Measurements from ENCODE around the gene ANKRD33B. TPM values are rescaled to one million over a fixed set of nuclear protein-coding genes. Genes with fewer than 3 reads are reported as not detected.

ANKRD33B gene
- total RNA-seq, 4 donors from 2014 or later = 4.4 to 17.2 (median 5.9) TPM

GRCh38 chr5:10685115-10685521 is 121.2 kb downstream of the ANKRD33B start:
- H3K27ac ChIP-seq = no peak overlapping the region
- H3K36me3 ChIP-seq = peaks cover 0 to 40% of the 10 kb centered on the region in 2 donors
- ATAC-seq = no peak
- no peaks in the 10 kb centered on the region for H3K27me3 ChIP-seq
- H3K4me1 ChIP-seq = no peaks in the 10 kb centered on the region
- WGBS, 2 donors (ENCODE audit: low coverage in 1 of 2) = 61% methylated on average over 3 of the region's 6 CpGs; no CpG with 5 or more reads in 1 of the 2 donors
- no peak overlapping the region for H3K4me3 ChIP-seq
- TF ChIP-seq CTCF (IDR thresholded peaks at IDR 0.05) = no peak
- TF ChIP-seq EP300 (IDR thresholded peaks at IDR 0.05) = no peak
- no peak for TF ChIP-seq POLR2AphosphoS5 (IDR thresholded peaks at IDR 0.05)
- no peak for TF ChIP-seq POLR2A (IDR thresholded peaks at IDR 0.05)
- no peaks in the 10 kb centered on the region for H3K9me3 ChIP-seq

GRCh38 chr5:10686890-10687289 is 123.0 kb downstream of the ANKRD33B start:
- 85 to 93% methylated on average over 2 of the region's 2 CpGs for WGBS, 2 donors (ENCODE audit: low coverage in 1 of 2)
- H3K36me3 ChIP-seq = peaks cover 0 to 23% of the 10 kb centered on the region in 2 donors
- H3K9me3 ChIP-seq = no peaks in the 10 kb centered on the region
- H3K27me3 ChIP-seq = no peaks in the 10 kb centered on the region
- no peak for ATAC-seq
- H3K27ac ChIP-seq = no peak overlapping the region
- no peaks in the 10 kb centered on the region for H3K4me1 ChIP-seq
- no peak overlapping the region for H3K4me3 ChIP-seq
- TF ChIP-seq POLR2AphosphoS5 (IDR thresholded peaks at IDR 0.05) (no peak), POLR2A (IDR thresholded peaks at IDR 0.05) (no peak)

- Histone ChIP-seq H3K27ac (no peak overlapping the region), H3K4me3 (no peak overlapping the region), H3K36me3 (peaks cover 0 to 4% of the 10 kb centered on the region in 2 donors), H3K9me3 (no peaks in the 10 kb centered on the region), H3K27me3 (no peaks in the 10 kb centered on the region), H3K4me1 (no peaks in the 10 kb centered on the region)
- WGBS, 2 donors (ENCODE audit: low coverage in 1 of 2) = 92 to 95% methylated on average over 3 to 4 of the region's 13 CpGs
- no peak for ATAC-seq
- TF ChIP-seq POLR2A (IDR thresholded peaks at IDR 0.05) (no peak), EP300 (IDR thresholded peaks at IDR 0.05) (no peak), POLR2AphosphoS5 (IDR thresholded peaks at IDR 0.05) (no peak), CTCF (IDR thresholded peaks at IDR 0.05) (no peak)
These were observed 124.8 kb downstream of the ANKRD33B start for GRCh38 chr5:10688651-10689171.

- no peak for ATAC-seq
- H3K27ac ChIP-seq = no peak overlapping the region
- peaks cover 0 to 2% (median 0%) of the 10 kb centered on the region in 3 donors for H3K4me1 ChIP-seq
- no peaks in the 10 kb centered on the region for H3K27me3 ChIP-seq
- H3K4me3 ChIP-seq = no peak overlapping the region
- peaks cover 0 to 4% of the 10 kb centered on the region in 2 donors for H3K36me3 ChIP-seq
- H3K9me3 ChIP-seq = no peaks in the 10 kb centered on the region
- WGBS, 2 donors (ENCODE audit: low coverage in 1 of 2) = 72 to 90% methylated on average over 2 to 3 of the region's 11 CpGs
- TF ChIP-seq POLR2AphosphoS5 (IDR thresholded peaks at IDR 0.05) (no peak), EP300 (IDR thresholded peaks at IDR 0.05) (no peak), POLR2A (IDR thresholded peaks at IDR 0.05) (no peak), CTCF (IDR thresholded peaks at IDR 0.05) (no peak)
These were observed 125.7 kb downstream of the ANKRD33B start for GRCh38 chr5:10689391-10690081.

- 82 to 83% methylated on average over 9 to 13 of the region's 14 CpGs for WGBS, 2 donors (ENCODE audit: low coverage in 1 of 2)
- ATAC-seq = no peak
- Histone ChIP-seq H3K36me3 (no peaks in the 10 kb centered on the region), H3K27me3 (no peaks in the 10 kb centered on the region), H3K9me3 (no peaks in the 10 kb centered on the region), H3K4me3 (no peak overlapping the region), H3K27ac (no peak overlapping the region), H3K4me1 (peaks cover 0 to 14% (median 0%) of the 10 kb centered on the region in 3 donors)
- TF ChIP-seq EP300 (IDR thresholded peaks at IDR 0.05) (no peak), POLR2AphosphoS5 (IDR thresholded peaks at IDR 0.05) (no peak), CTCF (IDR thresholded peaks at IDR 0.05) (no peak), POLR2A (IDR thresholded peaks at IDR 0.05) (no peak)
These were observed 126.9 kb downstream of the ANKRD33B start for GRCh38 chr5:10690460-10691440.
